ENCODE measurements around the gene CRYAA.
"Not testable (repeated sequence)": the region's sequence is repeated elsewhere in the genome, so short reads cannot be mapped to it uniquely, and the experiment has no call there.

CRYAA gene

DNA sequence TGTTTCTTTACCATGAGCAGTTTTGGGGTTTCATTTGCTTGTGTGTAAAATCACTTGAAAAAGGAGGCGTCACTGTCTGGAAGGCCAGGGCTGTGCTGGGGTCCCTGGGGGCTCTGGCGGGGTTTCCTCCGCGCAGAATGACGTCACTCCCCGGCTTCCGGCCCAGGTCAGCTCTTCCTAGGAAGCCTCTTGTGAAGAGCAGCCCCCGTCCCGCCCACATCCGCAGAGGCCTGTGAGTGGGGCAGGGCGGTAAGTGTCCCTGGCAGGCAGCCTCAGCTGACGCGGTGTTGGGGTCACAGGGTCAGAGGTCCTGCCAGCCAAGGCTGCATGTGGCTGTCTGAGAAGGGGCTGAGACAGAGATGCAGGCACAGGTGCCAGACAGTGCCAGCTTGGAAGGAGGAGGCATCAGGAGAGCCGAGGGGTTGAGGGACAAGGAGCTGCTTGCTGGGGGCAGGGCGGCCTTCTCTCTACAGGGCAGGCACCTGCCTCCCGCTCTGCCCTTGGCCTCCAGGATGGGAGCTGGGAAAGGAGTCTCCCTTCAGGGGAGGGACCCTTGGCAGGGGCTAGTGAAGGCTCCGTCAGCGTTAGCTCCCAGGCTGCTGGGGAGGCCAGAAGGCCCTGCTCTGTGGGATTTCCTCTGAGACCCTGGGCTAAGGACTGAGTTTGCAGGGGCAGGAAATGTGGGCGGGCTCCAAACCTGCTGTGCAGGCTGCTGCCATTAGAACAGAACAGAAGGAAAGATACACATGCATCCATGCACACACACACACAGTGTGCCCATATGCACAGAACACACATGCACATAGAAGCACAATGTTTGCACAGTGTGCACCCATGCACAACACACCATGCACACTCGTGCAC, 8.5 kb downstream of the CRYAA start:
- not testable (repeated sequence) for DNase-seq (ENCODE audit: low spot score)

DNA sequence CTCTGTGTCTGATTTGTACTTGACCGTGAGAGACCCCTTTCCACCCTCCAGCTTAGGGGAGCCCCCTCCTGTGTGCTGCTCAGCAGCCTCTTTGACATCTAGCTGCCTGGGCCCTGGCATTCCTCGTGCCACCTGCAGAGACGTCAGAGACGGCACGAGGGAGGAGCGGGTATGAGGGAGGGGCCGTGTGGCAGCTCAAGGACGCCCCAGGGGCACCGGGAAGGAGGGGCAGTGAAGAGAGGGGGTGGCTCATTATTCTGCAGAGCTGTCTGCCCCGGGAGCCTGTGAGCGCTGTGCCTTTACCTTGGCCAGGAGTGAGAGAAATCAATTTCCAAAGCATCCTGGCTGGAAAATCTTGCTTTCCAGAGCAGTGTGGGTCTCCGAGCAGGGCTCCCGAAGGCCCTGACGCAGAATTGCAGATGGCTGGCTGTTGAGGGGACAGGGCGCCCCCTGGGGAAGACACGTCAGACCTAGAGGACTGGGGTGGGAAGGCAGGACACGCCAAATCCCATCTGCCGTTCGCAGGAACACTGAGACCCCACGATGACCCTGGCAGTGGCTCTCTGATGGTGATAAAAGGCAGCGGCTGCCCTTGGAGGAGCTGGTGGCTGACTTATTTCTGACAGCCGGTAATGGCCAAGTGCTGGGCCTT, 9.5 kb downstream of the CRYAA start:
- DNase-seq (ENCODE audit: low spot score), result not testable (repeated sequence)

DNA sequence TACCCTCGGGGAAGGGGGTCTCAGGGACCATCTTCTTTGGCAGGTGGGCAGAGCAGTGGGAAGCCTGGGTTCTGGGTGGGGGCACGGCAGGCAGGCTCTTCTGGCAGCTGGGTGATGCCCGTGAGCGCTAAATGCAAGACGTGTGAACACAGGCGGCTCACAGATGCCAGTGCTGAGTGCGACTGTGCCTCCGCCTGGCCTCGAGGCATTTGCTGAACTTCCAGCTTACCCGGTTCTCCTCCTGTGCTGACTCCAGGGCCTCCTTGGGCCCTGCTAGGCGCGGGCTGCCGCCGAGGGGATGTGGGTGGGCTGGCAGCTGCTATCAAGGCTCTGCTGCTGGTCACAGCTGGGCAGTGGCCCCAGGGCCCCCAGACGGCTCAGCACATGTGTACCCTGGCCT, 12.2 kb downstream of the CRYAA start:
- DNase-seq (ENCODE audit: low spot score), result not testable (repeated sequence)

DNA sequence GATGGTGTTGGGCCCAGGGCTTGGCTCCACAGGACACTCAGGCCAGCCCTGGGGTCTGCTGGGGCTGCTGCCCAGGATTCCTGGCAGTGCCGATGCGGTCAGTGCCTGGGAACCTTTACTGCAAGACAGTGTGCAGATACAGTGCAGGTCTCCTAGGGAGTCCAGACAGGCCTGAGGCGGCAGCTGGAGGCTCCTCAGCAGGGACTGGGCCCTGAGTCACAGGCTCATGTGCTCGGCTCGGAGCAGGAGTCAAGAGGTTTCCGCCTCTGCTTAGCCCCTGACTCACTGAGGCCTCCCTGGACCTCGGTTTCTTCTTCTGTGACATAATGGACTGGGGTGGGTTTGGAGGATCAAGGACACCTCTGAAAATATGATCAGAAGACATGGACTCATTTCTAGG, 18.5 kb downstream of the CRYAA start:
- not testable (repeated sequence) for DNase-seq (ENCODE audit: low spot score)

DNA sequence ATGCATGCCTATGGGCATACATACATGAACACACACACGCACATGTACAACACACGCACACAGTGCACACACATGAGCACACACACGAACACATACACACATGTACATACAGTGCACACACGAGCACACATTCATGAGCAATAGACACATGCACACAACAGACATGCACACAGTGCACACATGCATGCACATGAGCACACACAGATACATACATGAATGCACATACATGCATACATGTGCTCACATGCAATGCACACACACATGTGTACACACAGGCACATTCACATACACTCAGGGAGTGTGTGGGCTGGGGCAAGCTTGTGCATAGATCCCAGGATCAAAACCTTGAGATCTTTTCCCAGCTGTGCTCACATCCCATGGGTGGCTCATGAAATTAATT, 18.9 kb downstream of the CRYAA start:
- no peak for DNase-seq (ENCODE audit: low spot score)

DNA sequence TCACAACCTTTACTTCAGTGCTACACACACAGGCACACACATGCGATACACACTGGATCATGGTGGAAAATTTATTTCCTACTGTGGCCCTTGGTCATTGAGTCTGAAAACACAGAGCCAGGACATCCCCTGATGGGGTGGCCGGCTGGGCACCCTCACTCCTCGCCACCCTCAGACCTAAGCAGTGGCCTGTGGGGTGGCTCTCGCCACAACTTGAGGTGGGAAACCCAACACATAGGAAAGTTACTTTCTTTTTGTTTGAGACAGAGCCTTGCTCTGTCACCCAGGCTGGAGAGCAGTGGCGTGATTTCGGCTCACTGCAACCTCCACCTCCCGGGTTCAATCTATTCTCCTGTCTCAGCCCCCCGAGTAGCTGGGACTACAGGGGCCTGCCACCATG, 19.4 kb downstream of the CRYAA start:
- DNase-seq (ENCODE audit: low spot score), result no peak

DNA sequence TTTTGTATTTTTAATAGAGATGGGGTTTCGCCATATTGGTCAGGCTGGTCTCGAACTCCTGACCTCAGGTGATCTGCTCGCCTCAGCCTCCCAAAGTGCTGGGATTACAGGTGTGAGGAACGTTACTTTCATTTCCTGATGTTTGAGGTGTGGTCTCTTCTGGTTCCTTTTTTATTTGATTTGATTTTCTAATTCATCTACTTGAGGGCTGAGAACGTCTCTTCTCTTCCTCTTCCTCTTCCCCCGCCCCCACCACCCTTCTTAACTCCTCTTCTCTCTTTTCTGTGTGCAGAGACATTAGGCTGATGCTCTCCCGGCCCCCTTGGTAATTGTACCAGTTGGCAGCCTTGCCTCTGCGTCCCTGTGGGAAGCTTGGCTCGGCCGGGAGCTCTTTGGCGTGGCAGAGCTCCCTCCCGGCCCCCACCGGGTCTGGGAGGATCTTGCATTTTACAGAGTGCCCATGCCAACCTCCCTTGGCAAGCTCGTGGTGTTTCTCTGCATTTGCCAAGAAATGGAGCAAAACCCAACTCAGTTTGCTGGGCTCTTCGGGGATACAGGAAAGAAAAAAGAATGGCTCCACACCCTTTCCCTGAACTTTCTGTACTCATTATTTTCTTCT, 19.9 kb downstream of the CRYAA start:
- no peak for DNase-seq (ENCODE audit: low spot score)

DNA sequence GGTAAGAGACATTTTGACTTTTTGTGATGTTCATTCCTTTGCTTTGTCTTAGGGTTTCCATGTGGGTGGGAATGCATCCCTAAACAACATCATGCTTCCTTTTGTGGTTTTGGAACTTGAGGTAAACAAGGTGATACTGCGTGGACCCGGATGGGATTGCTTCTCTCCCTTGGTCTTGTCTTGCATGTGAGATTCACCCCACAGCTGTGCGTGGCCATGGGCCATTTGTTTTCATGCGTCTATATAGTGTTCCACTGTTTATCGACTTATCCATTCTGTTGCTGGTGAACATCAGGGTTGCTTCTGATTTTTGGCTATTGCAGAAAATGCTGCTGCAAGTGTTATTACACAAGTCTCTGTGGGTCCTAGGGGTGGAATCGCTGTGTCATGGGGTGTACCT, 21.1 kb downstream of the CRYAA start:
- no peak for DNase-seq (ENCODE audit: low spot score)

DNA sequence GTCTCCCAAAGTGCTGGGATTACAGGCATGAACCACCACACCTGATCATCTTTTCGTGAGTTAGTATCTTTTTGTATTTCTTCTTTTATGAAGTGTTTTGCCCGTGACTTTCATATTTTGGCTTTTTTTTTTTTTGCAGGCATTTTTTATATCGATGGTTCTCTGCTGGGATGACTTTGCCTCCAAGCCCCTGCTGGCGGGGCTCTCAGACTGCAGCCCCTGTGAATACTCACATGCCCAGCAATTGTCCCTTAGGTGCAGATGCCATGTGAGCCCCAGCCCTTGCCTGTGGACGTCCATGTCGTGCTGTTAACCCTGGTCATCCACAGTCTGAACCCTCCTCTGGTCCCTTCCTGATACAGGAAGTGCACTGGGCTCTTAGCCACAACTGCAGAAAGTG, 21.7 kb downstream of the CRYAA start:
- DNase-seq (ENCODE audit: low spot score), result no peak

DNA sequence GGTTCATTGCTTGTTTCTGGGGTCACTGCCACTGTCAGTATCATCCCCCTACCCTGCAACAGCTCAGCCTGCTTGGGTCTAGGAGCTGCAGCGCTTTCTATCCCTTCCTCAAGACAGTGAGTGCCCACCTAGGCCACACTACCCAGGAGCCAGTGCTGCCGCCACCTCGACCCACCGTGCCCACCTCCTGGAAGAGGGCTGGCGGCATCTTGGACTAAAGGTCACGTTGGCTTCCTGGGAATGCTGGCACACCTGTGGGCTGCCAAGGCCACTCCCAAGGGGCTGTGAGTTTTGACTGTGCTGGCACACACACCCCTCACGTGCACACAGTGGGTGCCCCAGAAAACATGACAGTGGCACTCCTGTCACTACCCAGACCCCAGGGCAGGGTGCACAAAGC, 22.1 kb downstream of the CRYAA start:
- no peak for DNase-seq (ENCODE audit: low spot score)

DNA sequence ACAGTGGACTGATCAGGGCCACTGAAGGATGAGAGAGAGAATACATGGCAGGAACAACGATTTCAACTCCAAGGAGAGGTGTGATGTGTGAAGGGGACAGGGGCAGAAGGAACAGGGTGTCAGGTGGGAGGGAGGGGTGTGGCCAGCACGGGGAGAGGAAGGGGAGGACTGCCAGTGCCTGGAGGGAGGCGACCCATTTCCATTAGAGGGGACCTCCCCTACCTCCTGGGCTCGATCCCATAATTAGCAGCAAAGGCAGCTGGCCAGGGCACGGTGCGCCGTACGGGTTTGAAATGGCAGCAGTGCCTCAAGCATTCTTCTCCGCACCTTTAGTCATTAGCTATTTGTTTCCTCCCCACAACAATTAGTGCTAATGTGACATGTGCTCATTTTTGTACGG, 22.7 kb downstream of the CRYAA start:
- DNase-seq (ENCODE audit: low spot score), result no peak

DNA sequence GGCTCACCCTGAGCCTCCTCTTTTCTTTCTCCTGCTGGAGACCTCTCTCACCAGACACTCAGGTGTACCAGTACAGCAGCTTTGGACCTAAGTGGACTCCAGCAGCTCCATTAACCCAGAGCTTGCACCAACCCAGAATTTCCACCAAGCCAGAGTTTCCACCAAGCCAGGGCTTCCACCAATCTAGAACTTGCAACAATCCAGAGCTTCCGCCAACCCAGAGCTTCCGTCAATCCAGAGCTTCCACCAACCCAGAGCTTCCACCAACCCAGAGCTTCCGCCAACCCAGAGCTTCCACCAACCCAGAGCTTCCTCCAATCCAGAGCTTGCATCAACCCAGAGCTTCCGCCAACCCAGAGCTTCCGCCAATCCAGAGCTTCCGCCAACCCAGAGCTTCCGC, 23.2 kb downstream of the CRYAA start:
- DNase-seq (ENCODE audit: low spot score), result no peak

DNA sequence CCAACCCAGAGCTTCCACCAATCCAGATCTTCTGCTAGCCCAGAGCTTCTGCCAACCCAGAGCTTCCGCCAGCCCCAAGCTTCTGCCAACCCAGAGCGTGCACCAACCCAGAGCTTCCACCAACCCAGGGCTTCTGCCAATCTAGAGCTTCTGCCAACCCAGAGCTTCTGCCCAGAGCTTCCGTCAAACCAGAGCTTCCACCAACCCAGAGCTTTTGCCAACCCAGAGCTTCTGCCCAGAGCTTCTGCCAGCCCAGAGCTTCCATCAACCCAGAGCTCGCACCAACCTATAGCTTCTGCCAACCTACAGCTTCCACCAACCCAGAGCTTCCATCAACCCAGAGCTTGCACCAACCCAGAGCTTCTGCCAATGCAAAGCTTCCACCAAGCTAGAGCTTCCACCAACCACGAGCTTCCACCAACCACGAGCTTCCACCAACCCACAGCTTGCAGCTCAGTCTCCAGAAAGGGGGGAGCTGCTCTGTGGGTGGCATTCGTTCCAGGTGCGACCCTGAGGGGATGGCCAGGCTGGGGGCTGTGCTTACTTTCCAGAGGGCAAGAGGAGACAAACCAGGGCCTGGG, 23.8 kb downstream of the CRYAA start:
- no peak for DNase-seq (ENCODE audit: low spot score)

DNA sequence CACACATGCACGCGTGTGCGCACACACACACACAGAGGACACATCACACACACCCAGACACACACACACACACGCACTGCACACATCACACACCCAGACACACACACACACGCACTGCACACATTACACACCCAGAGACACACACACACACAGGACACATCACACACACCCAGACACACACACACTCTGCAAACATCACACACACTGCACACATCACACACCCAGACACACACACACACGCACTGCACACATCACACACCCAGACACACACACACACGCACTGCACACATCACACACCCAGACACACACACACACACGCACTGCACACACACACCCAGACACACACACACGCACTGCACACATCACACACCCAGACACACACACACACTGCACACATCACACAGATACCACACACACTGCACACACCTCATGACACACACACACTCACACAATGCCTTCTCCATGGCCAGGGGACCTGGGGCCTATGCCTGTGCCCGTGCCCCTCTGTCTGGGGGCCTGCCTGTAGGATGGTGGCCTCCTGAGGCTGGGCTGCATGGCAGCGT, 24.4 kb downstream of the CRYAA start:
- no peak for DNase-seq (ENCODE audit: low spot score)

DNA sequence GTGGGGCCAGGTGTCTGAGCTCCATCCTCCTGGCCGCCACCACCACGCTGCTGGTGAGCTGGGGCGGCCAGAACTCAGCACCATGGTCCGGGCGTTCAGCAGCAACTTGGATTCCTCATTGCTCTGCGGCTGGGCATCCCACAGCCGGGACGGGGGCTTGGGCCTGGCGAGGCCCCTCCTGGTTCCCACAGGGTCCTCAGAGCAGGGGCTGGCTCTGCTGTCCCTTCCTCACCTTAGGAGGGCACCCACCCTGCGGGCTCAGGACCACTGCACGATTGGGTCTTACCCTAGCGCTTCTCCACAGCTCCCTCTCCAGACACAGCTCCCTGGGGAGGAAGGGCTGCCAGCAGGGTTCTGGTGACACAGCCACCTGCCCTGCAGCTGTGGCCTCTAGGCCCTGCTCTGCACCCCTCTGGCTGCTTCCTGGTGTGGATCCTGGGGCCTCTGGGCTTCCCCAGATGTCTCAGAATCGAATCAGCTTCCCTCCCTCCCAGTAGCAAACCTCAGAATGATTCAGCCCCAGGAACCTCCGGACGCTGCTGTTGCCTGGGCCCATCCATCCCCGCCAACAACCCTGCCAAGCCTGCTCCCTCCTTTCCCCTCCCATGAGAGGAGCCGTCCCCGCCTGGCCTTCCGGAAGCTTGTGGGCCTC, 25.0 kb downstream of the CRYAA start:
- DNase-seq (ENCODE audit: low spot score), result no peak

DNA sequence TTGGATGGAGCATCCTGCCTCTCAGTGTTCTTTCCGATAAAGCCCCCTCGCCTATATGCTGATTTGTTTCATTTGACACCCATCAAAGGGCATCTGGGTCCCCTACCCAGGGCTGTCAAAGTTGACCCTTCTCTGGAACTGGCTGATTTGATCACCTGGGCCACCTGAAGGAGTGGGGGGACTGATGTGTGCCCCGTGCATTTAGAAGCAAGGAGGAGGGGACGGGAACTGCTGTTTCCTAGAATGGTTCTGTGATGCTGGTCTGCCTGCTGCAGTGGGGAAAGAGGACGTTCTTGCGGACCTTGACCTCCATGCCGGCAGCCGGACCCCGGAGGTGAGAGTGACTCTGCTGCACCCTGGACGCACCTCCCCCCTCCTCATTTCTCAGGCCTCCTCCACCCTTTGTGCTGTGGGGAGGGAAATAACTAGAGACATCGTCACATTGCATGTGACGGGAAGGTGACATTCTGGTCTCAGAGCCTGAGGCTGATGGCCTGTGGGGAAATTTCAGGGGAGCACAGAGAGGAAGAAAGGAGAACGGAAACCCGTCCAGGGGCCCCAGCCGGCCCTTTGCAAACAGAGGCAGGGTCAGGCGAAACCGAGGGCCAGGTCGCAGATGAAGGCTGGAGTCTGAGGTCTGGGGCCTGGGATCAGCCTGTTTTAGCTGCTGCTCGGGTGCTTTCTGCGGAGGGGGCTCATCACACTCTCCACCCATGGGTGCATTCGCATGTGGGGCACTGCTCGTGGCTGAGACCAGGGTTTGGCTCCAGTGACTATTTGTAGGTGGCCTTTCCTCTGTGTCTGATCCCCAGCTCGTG, 25.7 kb downstream of the CRYAA start:
- DNase-seq (ENCODE audit: low spot score), result no peak

DNA sequence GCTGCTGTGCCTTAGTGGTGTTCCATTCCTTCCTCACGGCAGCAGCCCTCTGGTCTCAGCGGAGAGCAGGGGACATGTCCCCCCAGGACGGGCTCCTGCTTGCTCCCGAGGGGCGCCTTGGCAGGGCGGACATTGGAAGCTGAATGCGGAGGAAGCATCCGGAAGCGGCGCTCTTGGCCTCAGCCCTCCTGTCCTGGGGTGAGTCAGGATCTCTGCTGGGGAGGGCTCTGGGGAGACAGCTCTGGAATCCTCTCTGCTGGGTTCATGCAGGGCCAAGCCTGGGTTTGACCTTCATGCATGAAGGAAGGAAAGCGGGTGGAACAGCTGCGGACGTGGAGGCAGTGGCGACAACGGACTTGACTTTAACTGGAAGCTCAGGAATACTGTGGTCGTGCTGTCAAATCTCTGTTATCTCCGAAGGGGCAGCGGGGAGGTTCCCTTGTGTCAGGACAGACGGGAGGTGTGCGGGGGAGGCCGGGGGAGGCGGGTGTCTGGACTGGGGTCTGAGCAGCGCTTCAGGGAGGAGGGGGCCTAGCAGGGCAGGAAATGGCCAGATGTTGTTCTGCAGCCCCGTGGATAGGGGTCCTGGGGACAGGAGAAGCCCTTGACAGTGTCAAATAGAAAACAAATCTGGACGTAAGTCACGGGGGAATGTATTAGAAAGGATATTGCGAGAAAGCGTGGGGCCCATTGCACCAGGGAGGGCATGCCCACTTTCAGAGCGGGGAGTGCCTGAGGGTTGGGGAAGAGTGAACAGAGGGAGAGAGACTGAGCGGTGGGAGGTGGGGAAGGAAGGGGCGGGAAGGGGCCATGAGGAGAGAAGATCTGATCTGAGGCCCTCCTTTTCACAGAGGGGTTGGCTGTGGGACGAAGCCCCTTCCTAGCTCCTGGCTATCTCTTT, 26.6 kb downstream of the CRYAA start:
- no peak for DNase-seq (ENCODE audit: low spot score)

DNA sequence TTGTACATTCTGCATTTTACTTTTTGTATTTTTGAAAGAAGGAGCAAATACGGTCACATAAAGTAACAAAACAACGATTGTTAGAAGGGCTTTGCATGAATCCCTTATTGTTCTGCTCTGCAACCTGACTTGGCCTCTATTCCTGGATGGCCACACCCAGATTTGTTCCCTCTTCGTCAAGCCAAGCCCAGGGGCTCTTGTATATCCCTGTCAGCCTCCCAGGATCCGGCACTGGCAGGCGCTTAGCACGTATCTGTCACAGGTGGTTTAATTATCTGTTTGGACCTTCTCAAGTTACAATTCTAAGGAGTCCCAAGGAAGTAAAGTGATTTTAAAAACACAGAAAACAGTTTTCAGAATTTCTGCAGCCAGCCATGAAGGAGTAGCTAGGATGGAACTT, 28.0 kb downstream of the CRYAA start:
- no peak for DNase-seq (ENCODE audit: low spot score)

DNA sequence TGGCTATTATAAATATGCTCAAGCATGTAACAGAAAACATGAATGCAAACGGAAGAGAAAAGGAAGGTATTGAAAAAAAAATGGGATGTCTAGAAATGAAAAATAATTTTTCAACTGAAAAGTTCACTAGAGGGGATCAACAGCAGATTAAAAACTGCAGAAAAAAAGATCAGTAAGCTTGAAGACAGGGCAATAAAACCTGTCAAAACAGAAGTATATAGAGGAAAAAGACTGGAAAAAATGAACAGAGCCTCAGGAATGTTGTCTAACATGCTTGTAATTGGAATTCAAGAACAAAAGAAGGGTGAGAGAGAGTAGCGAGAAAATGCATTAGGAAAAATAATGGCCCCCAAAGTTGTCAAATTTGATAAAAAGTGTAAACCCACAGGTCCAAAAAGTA, 29.6 kb downstream of the CRYAA start:
- no peak for DNase-seq (ENCODE audit: low spot score)

DNA sequence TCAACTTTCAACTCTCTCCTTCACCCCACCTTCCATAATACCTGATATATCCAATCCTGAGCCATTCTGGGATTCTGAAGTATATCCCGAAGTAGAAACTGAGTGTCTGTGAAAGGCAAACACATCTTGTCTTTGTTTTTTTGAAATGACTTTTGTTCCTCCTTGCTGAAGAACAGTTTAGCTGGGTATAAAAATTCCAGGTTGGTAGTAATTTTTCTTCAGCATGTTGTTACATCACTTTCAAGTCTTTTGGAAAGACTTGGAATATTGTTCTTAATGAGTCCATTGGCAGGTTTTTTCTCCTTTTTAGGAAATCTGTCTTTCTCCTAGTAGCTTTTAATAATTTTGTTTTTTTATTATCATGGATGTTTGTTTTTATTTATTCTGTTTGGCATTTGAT, 32.7 kb downstream of the CRYAA start:
- no peak for DNase-seq (ENCODE audit: low spot score)

All from CD4-positive, alpha-beta T cell treated with Interleukin-2 at 100 ng/mL for 4 hours (primary cell).